Uterus (tissue), 2 donors: ENCODE results near the gene JAKMIP2.

Experiments used
- CTCF ChIP-seq, 4 experiments: fragments of 200-600 bp in 2 of 4; fragments of 450-650 bp in 2 of 4; sonication (generic) in 2 of 4; IDR thresholded peaks; one replicate each; pipeline ENCODE4 v1.5.1; 2016 to 2019; ENCODE audit warnings: antibody characterized with exemption in 4 of 4, mild to moderate bottlenecking in 2 of 4, moderate library complexity in 1 of 4
- POLR2A ChIP-seq, 2 donors: fragments of 450-650 bp; IDR thresholded peaks; one replicate each; pipeline ENCODE4 v1.6.1; 2016; ENCODE audit warnings: antibody characterized with exemption in 2 of 2, mild to moderate bottlenecking in 1 of 2, moderate library complexity in 1 of 2

- TF ChIP-seq POLR2A (IDR thresholded peaks at IDR 0.05) (no peak), CTCF (IDR thresholded peaks at IDR 0.05) (no peak)
These were observed 218.4 kb downstream of the JAKMIP2 start for GRCh38 chr5:147564124-147564486.
